Common myeloid progenitor, CD34-positive (primary cell): ENCODE data around the gene TROAP.

Experiments used
- CTCF ChIA-PET: fragments of 350-600 bp; sonication (Branson Sonifier 250); formaldehyde crosslinking; loops from one replicate; lab custom pipeline; 2021; ENCODE audit warnings: antibody characterized with exemption; lab: Charles Lee
- POLR2A ChIA-PET: fragments of 350-600 bp; sonication (Branson Sonifier 250); formaldehyde crosslinking; loops from one replicate; lab custom pipeline; 2021; ENCODE audit warnings: antibody characterized with exemption; lab: Charles Lee
- DNase-seq, 3 donors: peaks; one replicate each; pipeline versions ENCODE4 v3.0.0 to v3.0.0-alpha.2; 2013
- H3K27ac ChIP-seq, 2 experiments: 1 replicate in 1 of 2; 2 replicates in 1 of 2; pipeline ENCODE4 v1.7.0; 2013; ENCODE audit warnings: inconsistent platforms in 2 of 2, low read length in 2 of 2, mild to moderate bottlenecking in 2 of 2, low read depth in 1 of 2, moderate library complexity in 1 of 2; ENCODE audit not compliant: severe bottlenecking in 2 of 2, insufficient read depth in 1 of 2, poor library complexity in 1 of 2
- H3K27me3 ChIP-seq, 5 experiments: replicated peaks in 2 of 5; 1 replicate in 3 of 5; 2 replicates in 2 of 5; pipeline versions ENCODE4 v1.6.1 to v1.7.0; 2013; ENCODE audit warnings: low read length in 4 of 5, mild to moderate bottlenecking in 2 of 5, moderate library complexity in 2 of 5, inconsistent platforms in 1 of 5; ENCODE audit not compliant: insufficient read depth in 5 of 5, control insufficient read depth in 4 of 5
- H3K36me3 ChIP-seq, 4 experiments: 1 replicate in 2 of 4; 2 replicates in 2 of 4; pipeline versions ENCODE4 v1.6.1 to v1.7.0; 2013; ENCODE audit warnings: low read length in 3 of 4, control low read depth in 1 of 4, mild to moderate bottlenecking in 1 of 4; ENCODE audit not compliant: control insufficient read depth in 4 of 4, insufficient read depth in 4 of 4
- H3K4me1 ChIP-seq, 4 experiments: 1 replicate in 3 of 4; 2 replicates in 1 of 4; pipeline versions ENCODE4 v1.6.1 to v1.7.1; 2013; ENCODE audit warnings: low read length in 3 of 4, mild to moderate bottlenecking in 3 of 4, control low read depth in 1 of 4, inconsistent platforms in 1 of 4, moderate library complexity in 1 of 4; ENCODE audit not compliant: control insufficient read depth in 4 of 4, insufficient read depth in 4 of 4; ENCODE audit errors: control extremely low read depth in 1 of 4
- H3K4me3 ChIP-seq, 7 experiments: 1 replicate in 4 of 7; 2 replicates in 3 of 7; pipeline versions ENCODE4 v1.5.1 to v1.7.0; 2013; ENCODE audit warnings: mild to moderate bottlenecking in 7 of 7, low read length in 6 of 7, moderate library complexity in 6 of 7, inconsistent platforms in 2 of 7, low read depth in 2 of 7, control low read depth in 1 of 7; ENCODE audit not compliant: insufficient read depth in 4 of 7, control insufficient read depth in 1 of 7; ENCODE audit errors: extremely low read depth in 1 of 7
- H3K9me3 ChIP-seq, 5 experiments: 1 replicate in 4 of 5; 2 replicates in 1 of 5; pipeline versions ENCODE4 v1.6.1 to v1.7.1; 2013; ENCODE audit warnings: low read length in 4 of 5, mild to moderate bottlenecking in 2 of 5, inconsistent platforms in 1 of 5, low read depth in 1 of 5, moderate library complexity in 1 of 5; ENCODE audit not compliant: control insufficient read depth in 4 of 5, insufficient read depth in 2 of 5; ENCODE audit errors: control extremely low read depth in 1 of 5
- WGBS: methylation state at CpG from one replicate; pipeline ENCODE4 v1.1.5; 2013; ENCODE audit not compliant: insufficient coverage; 5-methylcytosine and 5-hydroxymethylcytosine counted together

Gene TROAP

DNA sequence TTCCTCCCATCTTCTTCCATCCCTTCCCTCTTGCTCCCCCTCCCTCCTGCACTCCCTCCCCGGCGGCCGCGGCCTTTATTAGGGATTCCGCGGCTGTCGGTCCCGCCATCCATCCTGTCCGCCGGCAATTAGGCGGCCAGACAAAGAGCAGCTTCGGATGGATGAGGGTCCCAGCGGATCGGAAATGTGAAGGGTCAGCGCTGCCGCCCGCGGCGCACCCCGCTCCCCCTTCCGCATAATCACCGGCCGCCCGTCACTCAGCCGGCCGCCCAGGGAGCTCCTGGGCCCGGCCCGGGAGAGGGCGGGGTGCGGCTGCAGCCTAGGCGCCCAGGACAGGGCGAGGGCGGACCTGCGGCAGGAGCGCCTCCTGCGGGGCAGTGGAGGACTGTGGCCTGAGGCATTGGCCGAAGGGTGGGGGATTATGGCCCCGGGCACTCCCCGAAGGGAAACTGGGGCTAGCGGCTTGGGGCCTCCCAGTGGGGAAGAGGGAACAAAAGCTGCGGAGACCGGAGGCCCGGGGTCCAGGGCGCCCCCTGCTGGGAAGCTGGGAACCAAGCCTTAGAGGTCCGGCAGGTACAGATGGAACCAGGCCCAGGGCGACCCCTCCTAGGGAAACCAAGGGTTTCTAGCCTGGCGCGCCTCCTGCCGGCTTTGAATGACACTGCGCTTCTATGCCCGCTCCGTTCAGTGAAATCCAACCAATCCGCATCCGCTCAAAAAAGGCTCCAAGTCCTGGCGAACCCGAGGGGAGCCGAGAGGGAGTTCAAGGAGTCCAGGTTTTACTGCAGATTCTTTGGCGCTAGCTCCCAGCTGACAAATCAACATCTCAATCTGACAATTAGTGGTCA, 19.2 kb downstream of the TROAP start:
- ChIA-PET CTCF (interaction anchor here (0.8 to 4.0 kb wide), 24 partner anchors 9 to 278 kb away, joined by 3 to 124 read pairs (median 4); partner anchors contain the start of genes PRPH and TROAP), POLR2A (no interaction called here)
- Histone ChIP-seq H3K4me3 (peak overlapping the region; percentile 8 to 73 (median 26)), H3K27ac (no peak overlapping the region), H3K27me3 (peaks cover 11 to 100% (median 49%) of the 10 kb centered on the region in 5 experiments), H3K36me3 (no peaks in the 10 kb centered on the region), H3K9me3 (no peaks in the 10 kb centered on the region), H3K4me1 (peaks cover 0 to 55% (median 40%) of the 10 kb centered on the region in 4 experiments)
- peak; percentile 84 to 90 (median 88) for DNase-seq
- WGBS = 1% methylated on average over 52 of the region's 58 CpGs

DNA sequence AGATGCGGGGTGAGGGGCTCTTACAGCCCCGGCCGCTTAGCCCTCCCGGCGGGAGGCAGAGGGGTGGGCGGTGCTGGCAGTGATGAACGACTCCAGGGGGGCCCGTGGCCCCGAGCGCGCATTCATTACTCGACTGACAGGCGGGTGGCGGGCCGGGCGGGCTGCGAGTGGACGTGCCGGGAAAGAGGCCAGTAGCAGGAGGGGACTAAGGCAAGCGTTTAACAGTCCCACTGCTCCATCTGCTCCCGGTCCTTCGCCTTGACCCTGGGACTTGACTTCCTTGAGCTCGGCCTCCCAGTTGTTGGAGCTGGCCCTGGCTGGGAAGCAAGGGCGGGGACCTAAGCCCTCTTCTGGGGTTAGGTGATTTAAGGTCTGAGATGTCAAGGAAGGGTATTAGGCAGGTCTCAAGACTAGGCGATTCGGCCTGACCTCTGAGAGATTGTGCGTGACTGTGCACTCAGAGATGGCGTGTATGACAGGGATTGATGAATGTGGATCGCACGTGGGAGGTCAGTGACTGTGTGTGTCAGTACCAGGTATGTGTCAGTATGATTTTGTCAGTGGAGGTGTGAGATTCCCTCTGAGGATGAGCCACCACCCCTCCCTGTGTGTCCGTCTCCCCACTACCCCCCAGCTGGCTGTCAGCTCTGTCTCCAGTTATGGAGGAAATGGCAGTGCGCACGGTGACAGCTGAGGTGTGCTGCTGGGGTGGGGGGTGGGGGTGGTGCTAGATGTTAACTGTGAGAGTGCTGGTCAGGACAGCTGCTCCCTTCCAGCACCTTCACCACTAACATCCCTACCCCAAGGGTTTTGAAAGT, 20.1 kb downstream of the TROAP start:
- POLR2A ChIA-PET = no interaction called here
- Histone ChIP-seq H3K27me3 (peaks cover 11 to 100% (median 50%) of the 10 kb centered on the region in 5 experiments), H3K4me3 (peak overlapping the region in 6 of 7 experiments; percentile 20 to 73 (median 37)), H3K4me1 (peaks cover 0 to 58% (median 44%) of the 10 kb centered on the region in 4 experiments), H3K9me3 (no peaks in the 10 kb centered on the region), H3K27ac (no peak overlapping the region), H3K36me3 (no peaks in the 10 kb centered on the region)
- under 1% methylated on average over 27 of the region's 33 CpGs for WGBS
- DNase-seq = no peak
- CTCF ChIA-PET = interaction anchor here (0.6 to 4.0 kb wide), 18 partner anchors 9 to 278 kb away, joined by 3 to 124 read pairs (median 4); partner anchors contain the start of gene PRPH

DNA sequence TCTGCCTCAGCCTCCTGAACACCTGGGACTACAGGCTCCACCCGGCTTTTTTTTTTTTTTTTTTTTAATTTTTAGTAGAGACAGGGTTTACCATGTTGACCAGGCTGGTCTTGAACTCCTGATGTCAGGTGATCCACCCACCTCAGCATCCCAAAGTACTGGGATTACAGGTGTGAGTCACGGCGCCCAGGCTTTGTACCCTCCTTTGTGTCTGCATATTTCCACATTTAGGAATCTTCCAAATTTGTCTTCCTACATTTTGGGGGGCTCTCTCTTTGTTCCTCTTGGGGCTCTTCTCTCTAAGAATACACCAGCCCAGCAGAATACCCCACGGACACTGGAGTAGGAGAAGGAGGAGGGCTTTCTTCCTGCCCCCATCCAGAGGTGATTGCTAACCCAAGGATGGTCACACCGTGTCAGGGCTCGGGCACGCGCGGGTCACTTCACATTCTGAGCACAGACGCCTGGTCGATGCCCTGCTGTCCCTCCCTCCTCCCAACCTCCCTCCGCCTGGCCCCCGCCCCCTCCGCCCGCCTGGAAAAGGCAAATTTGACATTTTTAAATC, 21.5 kb downstream of the TROAP start:
- CTCF ChIA-PET = interaction anchor here (1.0 to 4.0 kb wide), 2 partner anchors 52 to 160 kb away, joined by 3 to 124 read pairs; partner anchors contain the start of gene PRPH
- no peaks in the 10 kb centered on the region for H3K9me3 ChIP-seq
- H3K36me3 ChIP-seq = no peaks in the 10 kb centered on the region
- no peak for DNase-seq
- peaks cover 0 to 58% (median 44%) of the 10 kb centered on the region in 4 experiments for H3K4me1 ChIP-seq
- 5% methylated on average over 7 of the region's 15 CpGs for WGBS
- POLR2A ChIA-PET = no interaction called here
- H3K27ac ChIP-seq = no peak overlapping the region
- no peak overlapping the region for H3K4me3 ChIP-seq
- peaks cover 11 to 100% (median 53%) of the 10 kb centered on the region in 5 experiments for H3K27me3 ChIP-seq

DNA sequence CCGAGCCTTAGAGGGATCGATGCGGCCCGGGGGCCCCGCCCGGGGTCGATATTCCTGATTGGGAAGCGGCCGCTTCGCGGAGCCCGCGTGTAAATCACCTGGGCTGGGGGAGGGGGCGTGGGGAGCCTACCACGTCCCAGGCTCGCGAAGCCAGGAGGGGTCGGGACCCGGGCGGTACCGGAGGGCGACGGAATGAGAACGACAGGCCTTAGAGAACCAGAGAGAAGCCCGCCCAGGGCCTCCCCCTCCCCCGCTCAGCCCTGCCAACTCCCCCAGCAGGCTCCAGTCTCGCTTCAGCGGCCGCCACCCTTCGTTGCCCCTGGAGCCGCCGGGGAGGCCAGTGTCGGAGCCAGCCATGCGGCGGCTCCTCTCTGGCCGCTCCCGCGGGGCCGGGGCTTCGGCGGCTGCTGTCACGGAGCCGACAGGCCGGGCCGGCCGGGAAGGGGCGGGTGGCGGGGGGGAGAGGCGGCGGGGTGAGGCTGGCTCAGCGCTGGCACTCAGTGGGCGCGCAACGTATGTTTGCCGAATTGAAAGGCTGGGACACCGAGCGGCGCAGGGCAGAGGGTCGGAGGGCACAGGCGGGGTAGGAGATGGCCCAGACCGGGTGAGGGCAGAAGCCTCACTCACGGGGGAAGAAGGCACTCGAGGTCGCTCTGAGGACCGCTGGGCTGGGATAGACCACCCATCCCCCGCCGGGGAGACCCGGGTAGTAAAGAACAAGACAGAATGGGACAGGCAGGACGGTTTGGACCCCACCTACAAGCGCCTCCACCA, 22.2 kb downstream of the TROAP start:
- Histone ChIP-seq H3K4me3 (peak overlapping the region in 5 of 7 experiments; percentile 0 to 66 (median 49)), H3K36me3 (no peaks in the 10 kb centered on the region), H3K27me3 (peaks cover 11 to 97% (median 56%) of the 10 kb centered on the region in 5 experiments), H3K27ac (no peak overlapping the region), H3K4me1 (peaks cover 0 to 58% (median 44%) of the 10 kb centered on the region in 4 experiments), H3K9me3 (no peaks in the 10 kb centered on the region)
- DNase-seq = peak in 2 of 3 donors; percentile 46 to 48
- WGBS = 1% methylated on average over 58 of the region's 70 CpGs
- ChIA-PET POLR2A (interaction anchor here (0.6 kb wide), 1 partner anchor 153 kb away, joined by 3 read pairs; no protein-coding TSS in a partner anchor), CTCF (interaction anchor here (1.1 to 6.6 kb wide), 6 partner anchors 13 to 182 kb away, joined by 3 to 52 read pairs (median 16); no protein-coding TSS in a partner anchor)

DNA sequence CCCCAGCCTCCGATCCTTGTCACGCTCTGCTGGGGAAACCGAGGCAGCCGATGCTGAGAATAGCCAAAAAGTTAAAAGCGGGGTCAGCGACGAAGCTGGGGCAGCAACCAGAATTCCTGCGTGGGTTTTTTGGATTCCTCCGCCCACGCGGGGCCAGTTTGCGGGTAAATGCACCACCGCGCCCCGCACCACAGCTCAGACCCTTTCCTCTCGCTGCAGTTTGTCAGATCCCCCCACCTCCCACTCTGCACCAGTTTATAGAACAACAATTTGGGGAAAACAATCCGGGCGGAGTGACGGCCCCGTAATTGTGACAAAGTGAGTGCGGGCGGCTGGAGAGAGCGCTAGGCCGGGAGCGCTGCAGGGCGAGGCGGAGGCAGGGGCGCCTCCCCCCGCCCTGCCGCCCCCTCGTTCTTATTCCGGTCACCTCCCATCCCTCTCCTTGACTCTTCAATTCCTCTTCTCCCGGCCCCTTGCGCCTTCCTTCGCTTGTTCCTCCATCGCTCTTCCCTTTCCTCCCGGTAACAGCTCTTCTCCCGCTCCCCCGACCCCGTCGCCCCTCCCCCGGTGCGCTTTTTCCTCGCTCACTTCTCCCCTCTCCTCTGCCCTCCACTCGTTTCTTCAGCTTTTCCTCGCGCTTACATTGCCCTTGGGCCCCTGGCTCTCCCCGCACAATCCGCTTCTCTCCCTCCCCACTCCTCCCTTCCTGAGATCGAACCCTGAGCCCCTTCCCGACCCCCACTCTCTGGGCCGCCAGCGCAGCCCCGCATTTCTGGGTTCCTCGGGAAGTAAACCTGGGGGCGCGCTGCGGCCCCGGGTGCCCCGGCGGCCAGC, 23.0 kb downstream of the TROAP start:
- no peak for DNase-seq
- Histone ChIP-seq H3K27me3 (peaks cover 8 to 89% (median 52%) of the 10 kb centered on the region in 5 experiments), H3K36me3 (no peaks in the 10 kb centered on the region), H3K4me1 (peaks cover 0 to 58% (median 44%) of the 10 kb centered on the region in 4 experiments), H3K4me3 (peak overlapping the region in 5 of 7 experiments; percentile 0 to 66 (median 49)), H3K9me3 (no peaks in the 10 kb centered on the region), H3K27ac (no peak overlapping the region)
- 2% methylated on average over 49 of the region's 61 CpGs for WGBS
- POLR2A ChIA-PET = interaction anchor here (0.6 kb wide), 1 partner anchor 152 kb away, joined by 3 read pairs; no protein-coding TSS in a partner anchor
- CTCF ChIA-PET = interaction anchor here (0.6 to 6.6 kb wide), 14 partner anchors 9 to 181 kb away, joined by 3 to 52 read pairs (median 5); partner anchors contain the start of genes C1QL4 and SPATS2
